Suprapubic skin (tissue), 4 donors: ENCODE results near the gene TREH.

Experiments used
- POLR2A ChIP-seq, 2 donors: fragments of 450-650 bp; IDR thresholded peaks; one replicate each; pipeline ENCODE4 v1.6.1; 2017; ENCODE audit warnings: antibody characterized with exemption in 2 of 2, mild to moderate bottlenecking in 2 of 2, moderate library complexity in 2 of 2
- POLR2AphosphoS5 ChIP-seq, 3 donors: sonication (generic); formaldehyde crosslinking; IDR thresholded peaks; one replicate each; pipeline ENCODE4 v1.6.1; 2017; ENCODE audit warnings: antibody characterized with exemption in 3 of 3

DNA sequence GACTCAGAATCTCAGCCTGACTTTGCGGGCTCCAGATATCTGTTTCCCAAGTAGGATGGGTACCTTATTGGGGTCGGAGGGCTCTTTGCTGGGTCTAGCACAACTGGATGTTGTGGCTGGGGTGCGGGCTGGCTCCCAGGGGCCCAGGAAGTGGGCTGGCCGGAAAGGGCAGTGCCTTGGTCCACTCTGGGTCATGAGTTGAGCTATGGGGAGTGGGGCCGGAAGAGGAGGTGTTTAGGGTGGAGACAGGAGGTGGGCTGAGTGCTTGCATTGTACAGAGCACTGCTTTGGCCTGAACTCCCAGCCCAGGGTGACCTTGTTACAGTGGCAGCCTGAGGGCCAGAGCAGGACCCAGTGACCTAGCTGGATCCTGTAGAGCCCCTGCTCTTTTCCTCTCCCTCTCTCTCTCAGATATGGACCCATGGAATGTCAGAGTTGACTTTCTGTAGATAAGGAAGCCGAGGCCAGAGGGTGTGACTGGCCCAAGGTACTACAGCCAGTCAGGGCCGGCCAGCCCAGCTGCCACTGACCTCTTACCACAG lies 58.9 kb downstream of the TREH start:
- no peak for TF ChIP-seq POLR2A (IDR thresholded peaks at IDR 0.05)
- no peak for TF ChIP-seq POLR2AphosphoS5 (IDR thresholded peaks at IDR 0.05)
